Ectodermal cell (in vitro differentiated cells): ENCODE measurements around the gene STOM.

Source experiments
- H3K27ac ChIP-seq: 2 replicates; pipeline ENCODE4 v1.7.0; 2013; ENCODE audit warnings: mild to moderate bottlenecking, low read depth, low read length; ENCODE audit not compliant: insufficient read depth, poor library complexity, severe bottlenecking
- H3K27me3 ChIP-seq: 2 replicates; pipeline ENCODE4 v1.7.0; 2013; ENCODE audit warnings: mild to moderate bottlenecking, low read length; ENCODE audit not compliant: insufficient read depth, control insufficient read depth, poor library complexity, severe bottlenecking
- H3K36me3 ChIP-seq: one replicate; pipeline ENCODE4 v1.7.0; 2013; ENCODE audit warnings: low read length; ENCODE audit not compliant: control insufficient read depth, insufficient read depth
- H3K4me1 ChIP-seq: one replicate; pipeline ENCODE4 v1.7.0; 2013; ENCODE audit warnings: low read length; ENCODE audit not compliant: control insufficient read depth, insufficient read depth
- H3K4me3 ChIP-seq: 2 replicates; pipeline ENCODE4 v1.7.0; 2013; ENCODE audit warnings: low read depth, low read length, control low read depth; ENCODE audit not compliant: insufficient read depth
- H3K9me3 ChIP-seq: 2 replicates; pipeline ENCODE4 v1.7.0; 2013; ENCODE audit warnings: mild to moderate bottlenecking, low read length, moderate library complexity; ENCODE audit not compliant: control insufficient read depth
- WGBS, 2 experiments: methylation state at CpG; one replicate each; pipeline ENCODE4 v1.1.7; 2013; ENCODE audit warnings: missing lambda C conversion rate in 2 of 2; 5-methylcytosine and 5-hydroxymethylcytosine counted together

The STOM gene

DNA sequence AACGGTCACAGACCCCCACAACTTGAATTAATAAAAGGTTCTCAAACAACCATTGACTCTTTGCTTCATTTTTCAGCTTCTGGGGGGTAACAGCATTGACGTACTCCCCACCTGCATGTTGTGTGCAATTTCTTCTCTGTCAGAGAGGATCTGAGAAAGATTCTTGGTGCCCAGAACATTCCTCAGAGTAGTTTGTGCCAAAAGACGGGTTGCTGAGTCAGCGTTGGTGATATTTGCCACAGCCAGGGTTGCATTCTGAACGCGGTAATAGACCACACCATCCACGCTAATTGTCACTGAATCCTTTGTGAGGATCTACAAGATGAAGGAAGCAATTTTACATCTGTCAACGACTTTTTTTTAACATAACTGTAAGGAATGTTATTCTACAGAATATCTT lies 21.0 kb downstream of the STOM start:
- H3K4me1 ChIP-seq: no peaks in the 10 kb centered on the region
- no peak overlapping the region for H3K4me3 ChIP-seq
- no peaks in the 10 kb centered on the region for H3K36me3 ChIP-seq
- 93 to 94% methylated on average over 7 of the region's 8 CpGs for WGBS, 2 experiments
- H3K27ac ChIP-seq: no peak overlapping the region
- H3K9me3 ChIP-seq: no peaks in the 10 kb centered on the region
- H3K27me3 ChIP-seq: no peaks in the 10 kb centered on the region

DNA sequence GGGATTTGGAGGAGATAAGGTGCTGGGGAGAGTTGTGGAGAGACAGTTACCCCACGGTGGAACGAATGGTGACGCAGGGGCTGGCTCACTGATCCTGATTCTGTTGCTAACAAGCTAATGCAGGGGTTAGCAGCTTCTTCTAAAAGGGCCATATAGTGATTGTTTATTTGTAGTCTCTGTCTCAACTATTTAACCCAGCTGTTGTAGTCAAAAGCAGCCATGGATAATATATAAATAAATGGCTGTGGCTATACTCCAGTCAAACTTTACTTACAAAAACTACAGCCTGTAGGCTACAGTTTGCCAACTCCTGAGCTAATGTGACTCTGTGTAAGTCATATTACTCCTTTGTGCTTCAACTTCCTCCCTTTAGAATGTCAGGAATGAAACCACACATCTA lies 21.8 kb downstream of the STOM start:
- Histone ChIP-seq H3K27me3 (no peaks in the 10 kb centered on the region), H3K9me3 (no peaks in the 10 kb centered on the region), H3K4me1 (no peaks in the 10 kb centered on the region), H3K27ac (no peak overlapping the region), H3K4me3 (no peak overlapping the region), H3K36me3 (no peaks in the 10 kb centered on the region)
- 93 to 94% methylated on average over 3 of the region's 3 CpGs for WGBS, 2 experiments

DNA sequence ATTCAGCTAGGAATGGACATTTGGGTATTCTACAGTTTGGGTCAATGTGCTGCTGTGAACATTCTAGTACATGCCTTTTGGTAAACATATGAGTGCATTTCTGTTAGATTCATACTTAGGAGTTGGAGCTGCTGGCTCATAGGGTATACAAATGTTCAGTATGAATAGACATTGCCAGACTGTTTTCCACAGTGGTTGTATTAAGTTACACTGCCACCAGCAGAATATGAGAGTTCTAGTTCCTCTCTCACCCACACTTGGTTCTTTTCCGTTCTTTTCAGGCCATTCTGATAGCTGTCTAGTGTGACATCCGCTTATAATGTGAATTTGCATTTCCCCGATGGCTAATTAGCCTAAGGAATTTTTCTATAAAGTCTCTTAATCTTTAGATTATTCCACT lies 25.0 kb downstream of the STOM start:
- no peaks in the 10 kb centered on the region for H3K36me3 ChIP-seq
- WGBS, 2 experiments: 99 to 100% methylated on average over 3 of the region's 3 CpGs
- H3K4me1 ChIP-seq: no peaks in the 10 kb centered on the region
- no peaks in the 10 kb centered on the region for H3K9me3 ChIP-seq
- H3K27ac ChIP-seq: no peak overlapping the region
- no peaks in the 10 kb centered on the region for H3K27me3 ChIP-seq
- no peak overlapping the region for H3K4me3 ChIP-seq

DNA sequence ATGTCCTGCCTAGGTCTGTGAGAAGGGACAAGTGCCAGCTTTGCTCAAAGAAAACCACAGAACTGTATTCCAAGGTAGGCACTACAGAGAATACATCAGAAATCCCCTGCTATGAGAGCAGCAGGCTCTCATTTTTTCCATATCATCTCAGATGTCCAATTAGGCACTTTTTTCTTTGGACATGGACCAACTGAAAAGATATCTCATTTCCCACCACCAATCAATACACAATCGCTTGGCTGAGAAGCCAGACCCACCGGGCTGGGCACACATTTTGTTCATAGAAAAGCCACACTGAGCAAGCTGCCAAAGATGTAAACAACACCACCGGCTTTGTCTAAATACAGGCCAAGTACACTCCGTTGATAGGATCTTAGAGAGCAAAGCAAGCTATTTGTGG lies 25.9 kb downstream of the STOM start:
- WGBS, 2 experiments: 94 to 96% methylated on average over 4 of the region's 4 CpGs
- Histone ChIP-seq H3K4me1 (no peaks in the 10 kb centered on the region), H3K36me3 (no peaks in the 10 kb centered on the region)

DNA sequence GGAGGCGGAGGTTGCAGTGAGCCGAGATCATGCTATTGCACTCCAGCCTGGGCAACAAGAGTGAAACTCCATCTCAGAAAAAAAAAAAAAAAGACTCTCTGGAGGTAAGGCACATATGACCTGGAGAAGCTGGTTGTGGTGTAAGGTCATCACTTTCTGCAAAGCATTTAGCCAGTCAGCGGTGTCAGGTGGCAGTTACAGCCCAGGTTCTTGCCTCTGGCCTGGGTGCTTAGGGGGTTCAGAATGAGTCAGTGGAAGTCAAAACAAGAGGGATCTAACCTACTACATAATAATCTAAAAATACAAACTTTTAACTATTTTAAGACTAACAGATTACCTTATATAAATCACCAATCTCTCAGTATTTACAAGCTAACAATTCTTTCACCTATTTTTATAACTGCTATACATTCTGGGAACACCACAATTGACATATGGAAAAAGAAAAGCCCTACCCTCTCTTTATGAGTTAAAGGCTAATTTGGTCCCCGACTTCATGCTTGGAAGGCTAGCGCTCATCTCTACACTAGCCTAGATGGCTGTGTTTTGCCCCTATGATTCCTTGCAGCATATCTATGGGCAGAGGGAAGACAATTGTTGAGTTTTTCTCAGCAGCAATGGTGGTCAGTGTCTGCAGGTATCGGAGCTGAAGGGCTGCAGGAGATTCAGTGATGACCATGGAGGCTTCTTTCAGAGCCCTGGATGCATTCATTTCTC lies 29.2 kb downstream of the STOM start:
- Histone ChIP-seq H3K27ac (no peak overlapping the region), H3K27me3 (no peaks in the 10 kb centered on the region), H3K4me3 (no peak overlapping the region), H3K36me3 (no peaks in the 10 kb centered on the region), H3K9me3 (no peaks in the 10 kb centered on the region), H3K4me1 (no peaks in the 10 kb centered on the region)
- WGBS, 2 experiments: 95 to 96% methylated on average over 6 of the region's 6 CpGs

More for the DNA sequence above, 25.9 kb downstream of the STOM start:
- H3K27ac ChIP-seq: no peak overlapping the region
- H3K9me3 ChIP-seq: no peaks in the 10 kb centered on the region
- H3K27me3 ChIP-seq: no peaks in the 10 kb centered on the region
- no peak overlapping the region for H3K4me3 ChIP-seq

DNA sequence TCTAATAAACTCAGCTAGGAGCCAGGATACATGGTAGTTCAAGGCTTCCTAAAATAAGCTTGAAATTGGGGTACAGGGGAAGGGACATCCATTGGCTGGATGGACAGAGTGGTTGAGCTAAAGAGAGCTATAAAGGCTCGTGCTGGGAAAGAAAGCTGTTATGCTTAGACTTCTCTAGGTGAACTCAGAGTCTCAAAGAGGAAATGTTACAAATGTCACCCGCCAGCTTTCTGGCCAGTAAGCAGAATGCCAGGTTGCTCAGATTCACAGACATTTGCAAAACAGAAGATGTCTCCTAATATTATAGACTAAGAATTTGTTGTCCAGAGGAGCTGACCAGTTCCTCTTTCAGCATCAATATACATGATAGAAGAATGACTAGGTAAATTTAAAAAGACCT lies 30.6 kb downstream of the STOM start:
- 94 to 98% methylated on average over 2 of the region's 2 CpGs for WGBS, 2 experiments
- Histone ChIP-seq H3K9me3 (no peaks in the 10 kb centered on the region), H3K4me3 (no peak overlapping the region), H3K27me3 (no peaks in the 10 kb centered on the region), H3K27ac (no peak overlapping the region), H3K36me3 (no peaks in the 10 kb centered on the region), H3K4me1 (no peaks in the 10 kb centered on the region)

DNA sequence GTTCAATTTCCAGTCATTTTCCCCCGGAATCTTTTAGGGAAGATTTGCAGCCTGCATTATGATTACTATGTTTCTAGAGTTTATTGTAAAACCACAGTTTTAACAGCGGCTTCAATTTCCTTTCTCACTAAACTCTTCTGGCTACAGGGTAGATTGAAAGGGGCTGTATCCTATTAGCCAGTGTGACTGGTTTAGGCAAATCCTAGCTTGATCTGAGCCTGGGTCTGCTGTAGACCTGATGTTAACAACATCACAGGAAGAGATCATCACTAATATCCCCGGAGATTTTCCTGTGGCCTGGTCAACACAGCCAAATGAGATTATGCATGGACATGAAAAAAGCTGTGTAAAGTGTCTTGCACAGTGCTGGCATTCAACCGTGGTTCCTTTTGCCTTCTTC lies 33.4 kb downstream of the STOM start:
- no peaks in the 10 kb centered on the region for H3K36me3 ChIP-seq

DNA sequence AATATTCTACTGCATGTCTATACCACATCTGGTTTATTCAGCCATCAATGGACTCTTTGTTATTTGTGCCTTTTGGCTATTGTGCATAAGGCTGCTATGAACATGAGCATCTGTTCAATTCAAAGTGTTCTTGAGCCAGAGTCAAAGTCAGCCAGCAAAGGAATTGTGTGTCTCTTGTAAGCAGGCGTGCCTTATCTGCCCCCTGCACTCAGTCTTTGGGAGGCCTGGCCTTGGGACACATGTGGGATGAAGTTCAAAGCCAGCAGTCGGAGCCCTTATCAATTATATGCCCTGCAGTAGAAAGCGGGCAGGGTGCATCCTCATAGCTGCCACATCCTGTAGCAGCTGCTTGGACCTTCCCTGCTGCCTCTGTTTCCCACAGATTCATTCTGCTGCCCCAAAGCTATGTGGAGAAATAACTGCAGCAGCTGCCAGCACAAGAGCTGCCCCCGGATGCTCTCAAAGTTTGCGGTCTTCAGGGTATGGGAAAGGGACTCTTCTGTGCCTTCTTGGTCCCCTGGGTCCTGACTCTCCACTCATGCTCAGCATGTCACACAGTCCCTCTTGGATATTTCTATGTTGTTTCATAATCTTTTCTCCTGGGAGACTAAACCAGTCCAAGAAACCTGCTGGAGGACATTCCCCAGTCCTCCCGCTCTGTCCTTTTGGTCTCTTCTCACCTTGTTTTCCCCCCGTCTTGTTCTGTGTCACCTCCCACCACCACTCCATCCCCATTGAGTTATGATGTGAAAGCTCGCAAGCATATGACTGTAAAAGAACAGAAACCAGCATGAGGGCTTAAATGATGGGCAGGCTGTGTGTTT lies 35.9 kb downstream of the STOM start:
- 91 to 92% methylated on average over 8 of the region's 8 CpGs for WGBS, 2 experiments
- H3K4me1 ChIP-seq: no peaks in the 10 kb centered on the region
- H3K4me3 ChIP-seq: no peak overlapping the region
- no peaks in the 10 kb centered on the region for H3K27me3 ChIP-seq
- H3K9me3 ChIP-seq: no peaks in the 10 kb centered on the region
- no peak overlapping the region for H3K27ac ChIP-seq
- no peaks in the 10 kb centered on the region for H3K36me3 ChIP-seq

More for the DNA sequence above, 33.4 kb downstream of the STOM start:
- no peaks in the 10 kb centered on the region for H3K9me3 ChIP-seq
- no peaks in the 10 kb centered on the region for H3K27me3 ChIP-seq
- H3K4me3 ChIP-seq: no peak overlapping the region
- no peak overlapping the region for H3K27ac ChIP-seq
- 92 to 95% methylated on average over 3 to 4 of the region's 4 CpGs for WGBS, 2 experiments
- H3K4me1 ChIP-seq: no peaks in the 10 kb centered on the region

DNA sequence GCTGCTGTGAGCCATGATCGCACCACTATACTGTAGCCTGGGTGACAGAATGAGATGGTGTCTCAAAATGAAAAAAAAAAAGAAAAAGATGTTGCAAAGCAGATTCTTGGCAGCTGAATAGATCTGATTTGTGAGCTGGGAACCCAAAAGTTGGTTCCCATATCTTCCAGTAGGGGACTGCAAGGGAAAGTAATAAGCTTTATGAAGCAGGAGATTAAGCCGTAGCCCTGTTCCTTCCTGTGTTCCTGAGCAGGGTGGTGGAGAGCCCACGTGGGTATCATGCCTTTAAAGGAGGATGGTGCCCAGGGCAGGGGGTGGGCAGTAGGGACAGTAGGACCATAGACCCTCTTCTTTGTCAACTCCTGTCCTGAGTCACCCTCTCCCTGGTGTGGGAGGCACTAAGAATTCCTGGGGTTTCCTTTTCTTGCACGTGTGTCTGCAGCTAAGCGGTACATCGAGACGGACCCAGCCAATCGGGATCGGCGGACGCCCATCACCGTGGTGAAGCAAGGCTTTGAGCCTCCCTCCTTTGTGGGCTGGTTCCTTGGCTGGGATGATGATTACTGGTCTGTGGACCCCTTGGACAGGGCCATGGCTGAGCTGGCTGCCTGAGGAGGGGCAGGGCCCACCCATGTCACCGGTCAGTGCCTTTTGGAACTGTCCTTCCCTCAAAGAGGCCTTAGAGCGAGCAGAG lies 37.9 kb downstream of the STOM start:
- Histone ChIP-seq H3K4me3 (no peak overlapping the region), H3K4me1 (no peaks in the 10 kb centered on the region), H3K36me3 (no peaks in the 10 kb centered on the region), H3K9me3 (no peaks in the 10 kb centered on the region), H3K27me3 (no peaks in the 10 kb centered on the region), H3K27ac (no peak overlapping the region)
- 90 to 93% methylated on average over 13 to 14 of the region's 14 CpGs for WGBS, 2 experiments

DNA sequence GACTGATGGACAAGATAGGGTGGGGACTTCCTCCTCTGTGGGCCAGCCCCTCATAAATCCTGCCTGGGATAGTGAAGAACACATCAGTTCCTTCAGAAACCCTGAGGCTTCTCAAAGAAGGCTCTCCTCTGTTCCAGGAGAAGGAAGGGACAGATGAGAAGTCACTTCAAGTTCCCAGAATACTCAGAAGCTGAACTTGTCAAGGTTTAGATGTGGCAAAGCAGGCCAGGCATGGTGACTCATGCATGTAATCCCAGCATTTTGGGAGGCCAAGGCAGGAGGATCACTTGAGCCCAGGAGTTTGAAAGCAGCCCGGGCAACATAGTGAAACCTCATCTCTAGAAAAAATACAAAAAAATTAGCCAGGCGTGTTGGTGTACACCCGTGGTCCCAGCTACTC lies 38.5 kb downstream of the STOM start:
- WGBS, 2 experiments: 92% methylated on average over 3 of the region's 3 CpGs
- H3K27ac ChIP-seq: no peak overlapping the region
- no peaks in the 10 kb centered on the region for H3K27me3 ChIP-seq
- H3K4me3 ChIP-seq: no peak overlapping the region
- no peaks in the 10 kb centered on the region for H3K9me3 ChIP-seq
- H3K36me3 ChIP-seq: no peaks in the 10 kb centered on the region
- H3K4me1 ChIP-seq: no peaks in the 10 kb centered on the region
